M059J (cell line): ENCODE data around the gene AUTS2. TPM values are rescaled to one million over a fixed set of nuclear protein-coding genes. Genes with fewer than 3 reads are reported as not detected.
A peak's percentile ranks its signal among the peaks of the same experiment; 100 is the strongest.

Experiments
- DNase-seq: peaks from one replicate; pipeline ENCODE4 v3.0.0-alpha.2; 2012; ENCODE audit warnings: low read depth
- total RNA-seq: library from RNA; depleted of rRNA; stranded (reverse); fragments of >200 nt; shearing (Covaris generic); gene quantifications from 2 replicates; pipeline ENCODE4 v1.2.3, GENCODE V29; 2014

Gene AUTS2
- total RNA-seq, 1 experiment from 2014 or later = 6.9 TPM

GRCh38 chr7:69656890-69657289, 58.6 kb downstream of the AUTS2 start:
- peak; percentile 46 for DNase-seq

GRCh38 chr7:69657331-69657730, 59.1 kb downstream of the AUTS2 start:
- DNase-seq = no peak

GRCh38 chr7:69657985-69658384, 59.7 kb downstream of the AUTS2 start:
- DNase-seq = no peak

GRCh38 chr7:69659983-69660382, 61.7 kb downstream of the AUTS2 start:
- peak; percentile 24 for DNase-seq

GRCh38 chr7:69661342-69661741, 63.1 kb downstream of the AUTS2 start:
- no peak for DNase-seq

GRCh38 chr7:69663911-69664832, 65.9 kb downstream of the AUTS2 start:
- no peak for DNase-seq

GRCh38 chr7:69665369-69665768, 67.1 kb downstream of the AUTS2 start:
- DNase-seq = no peak

- no peak for DNase-seq
Observed at GRCh38 chr7:69668339-69668870, 70.1 kb downstream of the AUTS2 start.

- peak; percentile 13 for DNase-seq
Observed at GRCh38 chr7:69670701-69671100, 72.4 kb downstream of the AUTS2 start.

- DNase-seq = no peak
Observed at GRCh38 chr7:69673074-69673473, 74.8 kb downstream of the AUTS2 start.

- peak; percentile 6 for DNase-seq
Observed at GRCh38 chr7:69674701-69675182, 76.5 kb downstream of the AUTS2 start.

GRCh38 chr7:69676247-69676646, 78.0 kb downstream of the AUTS2 start:
- DNase-seq = no peak

GRCh38 chr7:69677054-69677852, 79.0 kb downstream of the AUTS2 start:
- DNase-seq = no peak

GRCh38 chr7:69677881-69678493, 79.7 kb downstream of the AUTS2 start:
- DNase-seq = no peak

GRCh38 chr7:69678494-69679187, 80.4 kb downstream of the AUTS2 start:
- DNase-seq = no peak

- DNase-seq = no peak
Observed at GRCh38 chr7:69681181-69681580, 82.9 kb downstream of the AUTS2 start.

GRCh38 chr7:69682518-69682917, 84.2 kb downstream of the AUTS2 start:
- no peak for DNase-seq

- DNase-seq = peak; percentile 38
Observed at GRCh38 chr7:69683002-69683401, 84.7 kb downstream of the AUTS2 start.

- DNase-seq = peak; percentile 28
Observed at GRCh38 chr7:69684369-69685292, 86.4 kb downstream of the AUTS2 start.

GRCh38 chr7:69685293-69685631, 87.0 kb downstream of the AUTS2 start:
- DNase-seq = no peak
